ENCODE measurements around the gene COPZ2.
"Not testable (repeated sequence)": the region's sequence is repeated elsewhere in the genome, so short reads cannot be mapped to it uniquely, and the experiment has no call there.

COPZ2 gene

GRCh38 chr17:48027322-48027981 is 10.1 kb downstream of the COPZ2 start:
- DNase-seq: no peak

GRCh38 chr17:48026502-48027321 is 10.9 kb downstream of the COPZ2 start:
- peak; percentile 50 for DNase-seq

- DNase-seq: no peak
Observed at GRCh38 chr17:48025904-48026501, 11.6 kb downstream of the COPZ2 start.

GRCh38 chr17:48025040-48025903 is 12.3 kb downstream of the COPZ2 start:
- DNase-seq: peak; percentile 89

GRCh38 chr17:48024149-48025039 is 13.2 kb downstream of the COPZ2 start:
- no peak for DNase-seq

GRCh38 chr17:48023400-48024148 is 14.0 kb downstream of the COPZ2 start:
- DNase-seq: no peak

- no peak for DNase-seq
Observed at GRCh38 chr17:48022901-48023300, 14.7 kb downstream of the COPZ2 start.

- no peak for DNase-seq
Observed at GRCh38 chr17:48021934-48022333, 15.7 kb downstream of the COPZ2 start.

GRCh38 chr17:48017817-48018158 is 19.8 kb downstream of the COPZ2 start:
- not testable (repeated sequence) for DNase-seq

GRCh38 chr17:48016112-48016511 is 21.5 kb downstream of the COPZ2 start:
- no peak for DNase-seq

GRCh38 chr17:48014595-48015111 is 22.9 kb downstream of the COPZ2 start:
- DNase-seq: no peak

GRCh38 chr17:48013876-48014594 is 23.6 kb downstream of the COPZ2 start:
- no peak for DNase-seq

- DNase-seq: no peak
Observed at GRCh38 chr17:48012654-48013053, 24.9 kb downstream of the COPZ2 start.

GRCh38 chr17:48012151-48012520 is 25.5 kb downstream of the COPZ2 start:
- DNase-seq: no peak

- DNase-seq: no peak
Observed at GRCh38 chr17:48011405-48012150, 26.0 kb downstream of the COPZ2 start.

GRCh38 chr17:48010193-48010592 is 27.4 kb downstream of the COPZ2 start:
- DNase-seq: no peak

GRCh38 chr17:48006936-48007709 is 30.5 kb downstream of the COPZ2 start:
- no peak for DNase-seq

GRCh38 chr17:48004983-48005382 is 32.6 kb downstream of the COPZ2 start:
- no peak for DNase-seq
